Myocyte (in vitro differentiated cells): ENCODE data around the gene A2M. TPM values are rescaled to one million over a fixed set of nuclear protein-coding genes. Genes with fewer than 3 reads are reported as not detected.
A peak's percentile ranks its signal among the peaks of the same experiment; 100 is the strongest.

Experiments used
- DNase-seq: peaks from one replicate; pipeline ENCODE4 v3.0.0-alpha.2; 2012; ENCODE audit warnings: low read depth
- total RNA-seq: library from RNA; depleted of rRNA; stranded (reverse); fragments of >200 nt; gene quantifications from 2 replicates; pipeline ENCODE4 v1.2.3, GENCODE V29; 2014

Gene A2M
- total RNA-seq, 1 donor from 2014 or later = 18.9 TPM

DNA sequence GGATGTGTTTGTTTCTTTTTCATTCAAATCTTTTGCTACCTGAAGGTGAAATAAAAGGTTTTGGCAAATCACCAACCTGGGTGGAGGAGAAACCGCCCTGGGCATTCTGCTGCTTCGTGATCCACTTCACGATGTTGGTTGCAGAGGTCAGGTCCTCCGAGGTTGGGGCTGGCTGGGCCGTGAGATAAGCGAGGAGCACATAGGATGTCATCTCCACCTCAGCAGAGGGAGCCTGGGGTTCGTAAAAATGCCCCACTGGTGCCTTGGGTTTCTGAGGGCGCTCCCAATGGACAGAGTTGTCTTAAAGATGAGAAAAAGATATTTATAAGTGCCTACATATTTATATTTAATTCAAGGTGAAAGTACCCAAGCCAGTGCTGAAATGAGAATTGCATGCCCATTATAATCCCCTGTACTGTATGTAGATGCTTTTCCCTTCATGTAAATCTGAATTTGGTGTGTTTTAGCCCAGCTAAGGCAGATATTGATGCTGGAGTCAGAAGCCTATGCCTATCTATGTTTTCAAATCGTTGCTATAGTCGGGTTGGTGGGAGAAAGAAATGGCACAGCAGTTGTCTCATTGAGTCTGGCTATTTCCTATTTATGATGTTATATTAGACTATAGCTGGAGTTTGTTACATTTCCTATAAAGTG, 41.1 kb downstream of the A2M start:
- no peak for DNase-seq

DNA sequence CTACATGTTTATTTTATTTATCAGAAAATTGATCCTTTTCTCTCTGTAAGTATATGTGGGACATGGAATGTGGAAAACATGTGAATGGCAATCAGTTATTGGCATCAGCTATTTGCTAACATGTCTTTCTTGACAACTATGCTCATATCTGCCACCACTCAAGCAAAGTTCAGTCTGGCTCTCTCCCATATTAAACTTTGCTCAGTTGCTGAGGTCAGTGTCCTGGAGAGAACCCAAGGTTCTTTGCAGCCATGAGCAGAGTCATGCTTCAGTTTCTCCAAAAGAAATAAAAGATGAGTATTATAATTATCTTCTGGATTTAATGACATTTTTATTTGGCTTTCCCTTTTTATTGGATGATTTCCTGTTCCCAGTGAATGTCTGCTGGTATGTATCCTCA, 42.6 kb downstream of the A2M start:
- DNase-seq = no peak

DNA sequence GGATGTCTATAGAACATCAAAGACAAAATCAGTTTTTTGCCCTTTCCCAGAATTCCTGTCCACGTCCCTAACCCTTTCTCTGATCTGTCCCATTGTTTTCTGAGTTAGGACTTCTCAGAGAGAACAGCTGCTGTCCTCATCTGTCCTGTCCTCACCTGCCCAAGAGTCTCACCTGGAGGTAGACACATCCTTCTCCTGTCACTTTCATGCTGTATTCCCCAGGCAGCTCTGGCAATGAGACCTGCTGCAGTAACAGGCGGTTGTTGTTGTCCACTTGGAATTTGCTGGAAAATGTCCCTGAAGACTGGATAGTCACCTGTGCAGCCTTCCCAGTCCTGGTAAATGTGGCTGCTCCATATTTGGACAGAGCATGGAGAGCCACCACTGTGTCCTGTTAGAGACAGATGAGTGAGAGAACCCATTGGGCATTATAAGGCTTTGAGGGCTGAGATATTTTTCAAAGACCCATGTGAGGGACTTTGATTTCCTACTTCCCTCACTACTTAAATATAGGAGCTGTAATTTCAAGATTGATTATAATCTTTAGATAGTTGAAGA, 43.2 kb downstream of the A2M start:
- DNase-seq = no peak

DNA sequence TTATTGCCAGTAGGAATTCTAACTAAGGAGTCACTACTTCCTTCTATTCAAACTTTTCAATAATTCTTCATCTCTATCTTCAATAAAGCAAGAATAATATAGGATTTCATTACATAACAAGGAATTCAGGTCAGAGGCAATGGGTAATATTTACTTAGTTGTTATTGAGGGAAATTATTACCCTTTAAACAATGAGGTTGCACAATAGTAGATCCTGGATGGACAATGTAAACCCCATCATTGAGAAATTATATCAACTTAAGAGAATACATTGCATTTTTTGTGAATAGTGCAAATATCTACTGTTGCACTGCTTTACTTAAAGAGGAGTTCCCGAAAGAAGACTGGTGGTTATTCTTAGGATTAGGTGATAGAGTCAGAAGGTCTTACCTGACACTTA, 43.8 kb downstream of the A2M start:
- DNase-seq = no peak

DNA sequence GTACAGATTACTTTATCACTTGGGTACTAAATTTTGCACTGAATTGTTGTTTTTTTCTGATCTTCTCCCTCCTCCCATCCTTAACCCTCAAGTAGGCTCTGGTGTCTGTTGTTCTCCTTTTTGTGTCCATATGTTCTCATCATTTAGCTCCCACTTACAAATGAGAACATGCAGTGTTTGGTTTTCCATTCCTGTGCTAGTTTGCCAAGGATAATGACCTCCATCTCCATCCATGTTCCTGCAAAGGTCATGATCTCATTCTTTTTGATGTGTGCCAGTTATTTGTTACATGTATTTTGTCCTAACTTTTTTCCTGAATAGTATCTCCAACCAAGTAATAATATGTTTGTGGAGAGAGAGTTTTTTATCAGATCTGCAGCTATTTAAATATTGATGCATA, 44.2 kb downstream of the A2M start:
- DNase-seq = no peak

DNA sequence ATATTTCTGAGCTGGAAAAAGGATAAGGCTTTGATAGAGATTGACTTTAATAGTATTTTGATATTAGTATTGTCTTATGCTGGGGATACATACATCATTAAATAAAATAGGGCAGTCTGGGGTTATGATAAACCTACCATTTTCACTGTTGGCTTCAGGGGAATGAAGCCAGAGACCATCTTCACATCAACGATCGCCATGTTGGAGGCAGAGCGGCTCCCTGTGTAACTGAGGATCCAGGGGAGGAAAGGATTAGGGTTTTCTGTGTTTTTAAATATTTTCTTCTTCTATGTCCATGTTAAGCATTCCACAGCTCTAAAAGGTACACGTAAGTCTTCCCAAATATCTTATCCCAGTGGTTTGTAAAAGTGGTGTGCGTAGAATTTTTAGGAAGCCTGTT, 45.4 kb downstream of the A2M start:
- DNase-seq = no peak

DNA sequence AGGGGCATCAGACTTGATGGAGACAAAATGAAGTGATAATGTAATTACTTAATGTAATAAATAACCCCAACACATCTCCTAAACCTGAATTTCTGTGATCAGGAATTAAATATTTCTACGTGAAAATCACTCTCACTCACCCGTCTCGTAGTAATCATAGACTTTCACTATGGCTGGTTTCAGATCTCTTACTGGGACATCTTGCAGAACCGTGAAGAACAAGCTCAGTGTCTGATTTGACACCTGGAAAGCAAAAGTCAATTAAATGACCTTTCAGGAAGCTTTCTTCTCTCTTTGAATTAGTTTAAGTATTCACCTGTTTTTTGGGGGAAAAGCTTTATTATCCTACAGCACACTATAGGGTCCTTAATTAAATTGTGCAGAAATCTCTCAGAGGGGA, 47.1 kb downstream of the A2M start:
- no peak for DNase-seq

DNA sequence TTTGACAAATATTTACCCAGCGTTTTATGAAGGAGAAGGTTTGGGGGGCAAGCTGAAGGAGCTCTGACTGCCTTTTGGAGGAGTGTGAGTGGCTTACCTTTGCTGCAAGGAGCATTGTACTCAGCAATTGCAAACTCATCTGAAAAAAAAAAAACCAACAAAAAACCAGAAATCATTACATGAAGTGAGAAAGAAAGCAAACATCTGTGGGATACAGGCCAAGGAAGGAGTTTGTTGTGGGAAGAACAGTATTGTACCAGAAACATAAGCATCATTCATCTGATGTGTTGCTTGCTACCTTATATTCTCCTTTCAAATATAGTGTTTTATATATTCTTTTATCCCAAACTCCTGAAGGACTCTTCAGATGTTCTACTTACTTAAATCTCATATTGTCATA, 47.6 kb downstream of the A2M start:
- no peak for DNase-seq

DNA sequence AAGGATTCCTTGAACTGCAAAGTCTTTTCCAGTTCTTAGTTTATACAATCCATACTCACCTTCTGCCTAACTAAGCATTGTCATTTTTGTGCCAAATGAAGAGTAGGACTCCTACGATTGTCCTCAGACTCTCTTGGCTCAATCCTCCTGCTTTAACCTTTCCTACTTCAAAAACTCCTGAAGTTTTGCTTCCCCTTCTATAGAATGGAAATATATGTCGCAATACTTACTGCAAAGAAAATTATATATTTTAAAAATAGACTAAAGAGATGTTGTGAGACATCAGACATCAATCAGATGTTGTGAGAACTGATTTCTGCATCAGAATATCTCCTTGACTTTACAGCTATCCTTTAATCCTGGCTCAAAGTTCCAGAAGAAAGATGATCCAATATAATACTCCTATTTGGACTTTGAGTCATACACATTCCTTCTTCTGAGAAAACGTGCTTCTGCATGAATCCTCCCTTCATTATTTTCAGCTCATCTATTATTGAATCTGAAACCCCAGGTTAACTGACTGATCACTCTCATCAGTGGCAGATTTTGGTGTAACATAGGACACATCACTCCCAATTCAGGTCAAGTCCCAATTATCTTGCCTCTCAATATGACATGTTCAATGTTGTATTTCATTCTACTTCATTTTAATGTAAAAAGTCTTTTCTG, 48.8 kb downstream of the A2M start:
- DNase-seq = no peak

DNA sequence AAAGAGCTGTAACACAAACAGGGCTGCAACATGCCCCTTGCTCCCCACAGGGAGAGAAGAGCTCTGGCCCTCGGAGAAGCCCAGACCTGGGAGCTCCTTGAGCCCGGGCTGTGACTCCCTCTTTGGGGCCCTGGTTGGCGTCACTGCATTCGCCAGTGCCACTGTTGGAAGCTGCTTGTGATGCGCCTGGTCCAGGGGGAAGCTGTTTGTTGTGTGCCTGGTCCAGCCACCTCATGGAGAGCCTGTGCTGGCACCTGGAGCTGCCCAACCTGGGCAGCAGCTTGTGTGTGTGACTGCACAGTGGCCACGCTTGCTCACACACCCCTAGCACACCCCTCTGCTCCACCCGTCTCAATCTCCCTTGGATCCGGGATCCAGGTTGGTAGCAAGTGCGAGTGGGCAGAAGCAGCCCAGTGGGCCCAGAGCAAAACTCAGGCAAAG, 49.5 kb downstream of the A2M start:
- DNase-seq = no peak

DNA sequence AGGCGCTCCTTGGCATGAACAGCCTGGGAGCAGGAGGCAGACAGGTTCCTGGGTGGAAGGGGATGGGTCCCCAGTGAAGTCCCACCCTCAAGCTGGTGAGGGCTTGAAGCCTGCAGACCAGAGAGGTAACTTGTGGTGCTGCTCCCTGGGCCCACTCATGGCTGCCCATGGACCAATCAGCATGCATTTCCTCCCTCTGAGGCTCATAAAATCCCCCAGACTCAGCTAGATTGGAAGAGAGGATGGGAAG, 50.2 kb downstream of the A2M start:
- DNase-seq = no peak

DNA sequence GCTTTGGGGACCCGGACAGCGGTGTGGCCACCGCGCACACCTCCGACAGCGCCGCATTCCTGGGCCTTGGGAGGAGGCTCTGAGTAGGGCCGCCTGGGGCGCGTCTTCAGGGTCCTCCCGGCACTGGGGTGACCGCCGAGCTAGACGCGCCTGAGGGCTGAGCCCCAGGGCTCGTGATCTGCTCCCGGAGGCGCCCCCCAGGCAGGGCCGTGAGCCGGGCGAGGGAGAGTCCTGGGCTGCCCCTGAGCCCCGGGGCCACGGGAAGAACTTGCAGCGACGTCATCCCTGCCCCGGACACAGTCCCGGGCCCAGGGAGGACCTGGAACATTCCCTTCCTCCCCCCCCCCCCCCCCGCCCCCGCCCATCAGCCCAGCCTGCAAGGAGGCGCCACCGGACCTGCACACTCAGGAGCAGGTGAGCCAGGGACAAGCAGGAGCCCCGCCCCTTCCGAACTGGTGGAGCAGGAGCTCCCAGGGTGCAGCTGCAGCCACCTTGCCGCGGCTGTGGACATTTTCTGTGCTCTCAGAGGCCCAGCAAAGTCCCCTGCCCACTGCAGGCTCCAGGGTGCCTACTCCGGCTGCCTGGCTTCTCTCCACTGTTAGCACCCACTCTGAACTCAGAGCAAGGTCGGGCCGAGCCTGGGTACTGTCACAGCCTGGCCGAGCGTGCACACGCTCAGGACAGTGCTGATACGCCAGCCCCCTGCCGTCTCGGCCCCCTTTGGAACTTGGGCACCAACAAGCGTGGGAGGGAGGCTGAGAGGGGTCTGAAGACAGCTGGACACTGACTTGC, 50.7 kb downstream of the A2M start:
- peak; percentile 33 for DNase-seq

DNA sequence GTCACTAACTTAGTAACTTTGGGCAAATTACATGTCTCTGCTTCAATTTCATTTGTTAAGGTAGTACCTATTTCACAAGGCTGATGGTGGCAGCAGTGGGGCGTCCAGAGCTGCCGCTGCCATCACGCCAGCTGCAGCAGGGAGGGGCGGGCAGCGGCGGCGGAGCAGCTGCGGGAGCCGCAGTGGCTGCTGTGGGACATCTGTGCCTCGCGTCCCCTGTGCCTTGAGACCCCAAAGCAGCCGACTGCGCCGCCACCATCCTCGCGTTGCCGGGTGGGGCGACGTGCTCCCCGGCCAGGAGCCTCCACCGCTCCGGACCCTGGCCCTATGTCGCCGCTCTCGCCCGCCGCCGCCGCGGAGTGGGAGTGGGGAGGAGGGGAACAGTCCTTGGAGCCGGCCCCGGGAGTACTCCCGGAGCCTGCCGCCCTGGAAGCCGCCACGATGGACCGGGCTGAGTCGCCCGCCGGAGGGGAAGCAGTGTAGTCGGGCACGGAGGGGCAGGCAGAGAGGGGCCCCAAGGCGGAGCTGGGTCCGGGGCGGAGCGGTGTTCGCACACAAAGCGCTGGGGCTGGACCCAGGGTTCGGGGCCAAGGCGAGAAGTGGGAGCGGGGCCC, 51.4 kb downstream of the A2M start:
- DNase-seq = peak; percentile 76

DNA sequence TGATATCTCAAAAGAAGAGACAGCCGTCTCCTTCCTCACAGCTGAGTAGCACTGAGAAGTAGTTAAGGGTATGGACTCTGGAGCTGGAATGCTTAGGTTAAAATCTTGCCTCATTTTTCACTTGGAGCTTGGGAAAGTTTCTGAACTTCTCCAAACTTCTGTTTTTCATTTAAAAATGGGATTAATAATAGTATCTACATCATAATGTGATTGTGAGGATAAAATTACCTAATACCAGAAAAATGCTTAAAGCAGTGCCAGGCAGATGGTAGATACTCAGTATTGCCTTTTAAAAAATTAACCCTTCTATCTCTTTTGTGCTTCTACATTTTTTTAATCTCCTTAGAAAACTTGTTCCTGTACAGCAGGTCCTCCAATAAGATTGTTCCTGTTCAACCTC, 63.1 kb downstream of the A2M start:
- no peak for DNase-seq

DNA sequence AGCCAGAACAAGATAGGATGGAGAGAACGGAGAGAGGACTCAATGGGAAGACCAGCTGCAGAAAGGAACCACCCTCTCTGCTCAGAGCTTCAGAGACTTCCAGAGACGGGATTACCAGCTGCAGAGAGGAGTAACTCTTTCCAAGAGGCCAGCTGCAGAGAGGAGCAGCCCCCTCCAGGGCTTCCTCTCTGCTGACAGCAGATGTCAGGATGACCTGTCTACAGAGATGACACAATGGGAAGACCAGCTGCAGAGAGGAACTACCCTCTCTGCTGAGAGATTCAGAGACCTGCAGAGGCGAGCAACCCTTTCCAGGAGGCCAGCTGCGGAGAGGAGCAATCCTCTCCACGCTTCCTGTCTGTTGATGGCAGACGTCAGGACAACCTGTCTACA, 64.6 kb downstream of the A2M start:
- DNase-seq = no peak

DNA sequence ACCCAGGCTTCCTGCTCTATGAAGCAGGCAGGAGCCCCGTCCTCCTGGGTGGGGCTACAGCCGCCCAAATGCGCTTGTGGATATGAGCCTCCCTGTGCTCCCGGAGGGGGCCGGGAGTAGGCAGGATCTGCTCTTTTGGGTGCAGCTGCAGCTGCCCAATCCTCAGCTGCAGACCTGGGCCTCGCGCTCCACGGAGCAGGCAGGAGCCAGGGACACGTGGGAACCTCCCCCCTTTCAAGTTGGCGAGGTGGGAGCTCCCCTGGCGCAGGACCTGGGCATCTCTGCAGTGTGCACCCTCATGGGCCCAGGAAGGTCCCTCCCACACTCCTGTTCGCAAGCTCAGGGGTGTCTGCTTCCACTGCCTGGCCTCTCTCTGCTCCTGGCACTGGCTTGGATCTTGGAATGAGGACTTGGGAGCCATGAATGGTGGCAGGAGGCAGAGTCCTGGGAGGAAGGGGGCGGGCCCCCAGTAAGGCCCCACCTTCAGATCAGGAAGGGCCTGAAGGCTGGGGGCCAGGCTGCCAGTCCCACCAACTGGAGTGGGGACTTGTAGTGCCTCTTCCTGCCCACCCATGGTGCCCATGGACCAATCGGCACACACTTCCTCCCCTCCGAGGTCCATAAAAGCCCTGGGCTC, 65.1 kb downstream of the A2M start:
- DNase-seq = no peak

DNA sequence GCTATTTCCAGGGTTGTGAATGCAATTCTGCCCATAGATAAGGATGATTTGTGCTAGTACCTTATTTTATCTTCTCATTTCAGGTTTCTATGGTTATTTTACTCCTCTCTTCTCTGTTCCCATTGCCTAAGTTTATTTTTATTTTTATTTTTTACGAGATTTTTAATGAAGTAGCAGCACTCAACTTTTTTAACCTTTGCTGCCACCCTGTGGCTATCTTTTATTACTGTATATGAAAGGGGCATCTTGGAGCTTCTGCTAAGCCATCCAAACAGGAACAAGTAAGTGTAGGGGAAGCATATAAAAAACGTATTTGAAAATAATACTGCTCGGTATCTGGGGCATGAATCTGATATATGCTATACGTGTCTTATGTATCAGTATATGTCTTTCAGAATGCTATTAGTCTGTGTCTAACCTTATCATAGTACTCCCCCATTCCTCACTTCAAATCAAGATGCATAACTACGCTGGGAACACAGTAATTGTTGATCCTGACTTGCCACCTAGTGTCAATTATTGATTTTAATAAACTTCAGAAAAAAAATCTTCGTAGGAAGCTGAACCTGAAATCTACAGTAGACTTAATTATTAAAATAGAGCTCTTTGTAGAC, 66.1 kb downstream of the A2M start:
- DNase-seq = peak; percentile 75

DNA sequence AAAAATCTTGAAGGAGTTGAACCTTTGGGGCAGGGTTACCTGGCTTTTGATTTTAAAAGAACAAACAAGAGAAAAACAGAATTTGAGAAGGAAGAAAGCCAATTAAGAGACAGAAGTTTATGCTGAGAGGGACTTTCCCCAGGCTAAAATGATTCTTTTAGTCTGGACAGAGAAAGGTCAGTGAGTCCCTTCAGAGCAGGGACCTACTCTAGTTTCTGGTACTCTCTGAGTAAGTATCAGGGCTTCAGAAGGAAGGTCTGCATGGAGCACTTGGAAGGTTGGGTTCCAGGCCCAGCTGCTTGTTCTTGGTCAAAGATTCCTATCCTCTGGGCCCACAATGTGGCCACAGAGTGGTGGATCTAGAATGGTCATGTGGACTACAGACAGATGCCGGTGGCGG, 66.8 kb downstream of the A2M start:
- DNase-seq = peak; percentile 54

DNA sequence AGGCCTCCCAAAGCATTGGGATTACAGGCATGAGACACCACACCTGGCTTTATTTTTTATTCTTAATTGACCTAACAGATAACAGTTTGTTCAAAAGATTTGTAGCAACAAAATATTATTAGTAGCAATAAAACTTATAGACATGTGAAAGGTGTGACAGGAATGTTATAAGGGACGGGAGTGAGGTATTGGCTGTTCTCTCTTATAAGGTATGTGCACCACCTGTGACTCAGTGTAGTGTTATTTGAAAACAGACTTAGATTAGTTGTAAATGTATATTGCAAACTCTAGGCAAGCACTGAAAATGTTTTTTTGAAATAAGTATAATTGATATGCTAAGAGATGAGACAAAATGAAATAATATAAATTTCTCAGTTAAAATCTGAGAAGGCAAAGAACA, 68.6 kb downstream of the A2M start:
- DNase-seq = no peak

DNA sequence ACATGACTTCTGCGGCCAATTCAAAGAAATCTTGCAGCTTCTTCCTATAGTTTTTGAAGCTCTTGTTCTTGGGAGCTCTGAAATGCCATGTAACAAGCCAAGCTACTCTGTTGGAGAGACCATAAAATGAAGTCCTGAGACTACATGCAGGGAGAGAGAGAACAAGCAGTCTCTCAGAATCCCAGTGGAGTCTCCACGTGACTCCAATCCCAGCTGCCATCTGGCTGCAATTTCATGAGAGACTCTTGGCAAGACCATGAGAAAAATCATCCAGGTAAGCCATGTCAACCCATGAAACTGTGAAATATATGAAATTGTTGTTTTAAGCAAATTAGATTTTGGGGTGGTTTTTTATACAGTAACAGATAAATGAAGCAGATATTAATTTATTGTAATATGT, 72.0 kb downstream of the A2M start:
- DNase-seq = peak; percentile 33

DNA sequence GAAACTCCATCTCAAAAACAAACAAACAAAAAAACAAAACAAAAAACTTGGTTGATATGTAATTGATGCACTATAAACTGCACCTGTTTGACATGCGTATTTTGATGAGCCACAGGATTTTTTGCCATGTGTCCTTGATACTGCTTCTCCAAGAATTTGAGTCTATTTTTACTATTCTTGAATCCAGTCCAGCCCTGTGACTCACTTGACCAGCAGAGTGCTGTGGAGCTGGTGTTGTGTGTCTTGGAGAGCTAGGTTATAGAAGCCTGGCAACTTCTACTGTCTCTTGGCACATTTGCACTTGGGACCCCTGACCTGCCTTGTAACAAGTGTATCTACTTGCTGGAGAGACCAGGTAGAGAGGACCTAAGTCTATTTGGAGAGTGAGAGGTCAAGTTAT, 74.4 kb downstream of the A2M start:
- peak; percentile 93 for DNase-seq
